Measurements from ENCODE around the gene DNAJB13. TPM values are rescaled to one million over a fixed set of nuclear protein-coding genes. Genes with fewer than 3 reads are reported as not detected.

DNAJB13 gene
- polyA plus RNA-seq, 1 donor: 3.7 TPM

- no peak for DNase-seq
Measured at GRCh38 chr11:73949912-73950311, 914 bp upstream of the DNAJB13 start.

- DNase-seq: no peak
Measured at GRCh38 chr11:73951797-73952196, 971 bp downstream of the DNAJB13 start.

GRCh38 chr11:73956876-73957653 is 6.2 kb downstream of the DNAJB13 start:
- no peak for DNase-seq

GRCh38 chr11:73957654-73958361 is 7.0 kb downstream of the DNAJB13 start:
- DNase-seq: no peak

- DNase-seq: no peak
Measured at GRCh38 chr11:73958521-73959141, 7.8 kb downstream of the DNAJB13 start.

GRCh38 chr11:73961321-73961720 is 10.5 kb downstream of the DNAJB13 start:
- no peak for DNase-seq

GRCh38 chr11:73962101-73962705 is 11.4 kb downstream of the DNAJB13 start:
- DNase-seq: no peak

GRCh38 chr11:73963861-73964260 is 13.0 kb downstream of the DNAJB13 start:
- DNase-seq: no peak

GRCh38 chr11:73965076-73965763 is 14.4 kb downstream of the DNAJB13 start:
- DNase-seq: no peak

GRCh38 chr11:73965764-73966121 is 14.9 kb downstream of the DNAJB13 start:
- no peak for DNase-seq

GRCh38 chr11:73968356-73968966 is 17.6 kb downstream of the DNAJB13 start:
- no peak for DNase-seq

- no peak for DNase-seq
Measured at GRCh38 chr11:73969091-73969490, 18.3 kb downstream of the DNAJB13 start.

GRCh38 chr11:73969991-73970800 is 19.4 kb downstream of the DNAJB13 start:
- DNase-seq: no peak

GRCh38 chr11:73971175-73971719 is 20.4 kb downstream of the DNAJB13 start:
- DNase-seq: no peak

- DNase-seq: no peak
Measured at GRCh38 chr11:73972187-73972586, 21.4 kb downstream of the DNAJB13 start.

- no peak for DNase-seq
Measured at GRCh38 chr11:73972620-73973449, 22.0 kb downstream of the DNAJB13 start.

- DNase-seq: no peak
Measured at GRCh38 chr11:73974604-73975478, 24.0 kb downstream of the DNAJB13 start.

GRCh38 chr11:73975479-73975757 is 24.6 kb downstream of the DNAJB13 start:
- DNase-seq: no peak

Data from left kidney (tissue), 2 donors.